OCI-LY7 (cell line): Measurements from ENCODE around the gene TESPA1.

Experiments used
- EZH2phosphoT487 ChIP-seq: fragments of 200-600 bp; sonication (generic); IDR thresholded peaks from 2 replicates; pipeline ENCODE4 v1.6.1; 2018; ENCODE audit warnings: low read depth, borderline replicate concordance, mild to moderate bottlenecking, mixed run types, antibody characterized with exemption, low read length, moderate library complexity, mixed read lengths
- TF ChIP-seq, protein P1 (sequence below): fragments of 200-600 bp; sonication (generic); conservative IDR thresholded peaks from 2 replicates; pipeline ENCODE4 v1.5.1; 2014; ENCODE audit warnings: mild to moderate bottlenecking, antibody characterized with exemption, low read length, moderate library complexity, mixed read lengths

DNA sequence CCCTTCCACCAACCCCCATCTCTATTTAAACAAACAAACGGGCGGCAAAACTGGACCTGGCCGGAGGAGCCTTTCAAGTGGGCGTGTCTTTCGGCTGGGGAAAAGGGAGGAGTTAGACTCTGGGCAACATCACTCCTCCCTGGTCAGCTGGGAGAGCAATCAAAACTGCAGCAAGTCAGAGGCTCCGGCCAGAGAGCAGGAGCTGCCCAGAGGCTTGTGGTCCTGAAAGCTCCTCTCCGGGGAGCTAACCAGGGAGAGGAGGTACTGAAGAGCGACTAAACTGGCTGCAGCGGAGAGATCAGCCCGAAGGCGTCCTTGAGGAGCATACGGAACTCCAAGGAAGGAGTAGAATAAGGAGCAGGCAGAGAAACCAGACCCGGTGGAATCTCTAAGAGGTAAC lies 35.2 kb upstream of the TESPA1 start, which contains the start of gene NEUROD4:
- TF ChIP-seq, protein P1, sequence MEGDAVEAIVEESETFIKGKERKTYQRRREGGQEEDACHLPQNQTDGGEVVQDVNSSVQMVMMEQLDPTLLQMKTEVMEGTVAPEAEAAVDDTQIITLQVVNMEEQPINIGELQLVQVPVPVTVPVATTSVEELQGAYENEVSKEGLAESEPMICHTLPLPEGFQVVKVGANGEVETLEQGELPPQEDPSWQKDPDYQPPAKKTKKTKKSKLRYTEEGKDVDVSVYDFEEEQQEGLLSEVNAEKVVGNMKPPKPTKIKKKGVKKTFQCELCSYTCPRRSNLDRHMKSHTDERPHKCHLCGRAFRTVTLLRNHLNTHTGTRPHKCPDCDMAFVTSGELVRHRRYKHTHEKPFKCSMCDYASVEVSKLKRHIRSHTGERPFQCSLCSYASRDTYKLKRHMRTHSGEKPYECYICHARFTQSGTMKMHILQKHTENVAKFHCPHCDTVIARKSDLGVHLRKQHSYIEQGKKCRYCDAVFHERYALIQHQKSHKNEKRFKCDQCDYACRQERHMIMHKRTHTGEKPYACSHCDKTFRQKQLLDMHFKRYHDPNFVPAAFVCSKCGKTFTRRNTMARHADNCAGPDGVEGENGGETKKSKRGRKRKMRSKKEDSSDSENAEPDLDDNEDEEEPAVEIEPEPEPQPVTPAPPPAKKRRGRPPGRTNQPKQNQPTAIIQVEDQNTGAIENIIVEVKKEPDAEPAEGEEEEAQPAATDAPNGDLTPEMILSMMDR, result no peak
- TF ChIP-seq EZH2phosphoT487, result no peak
